HepG2 (cell line): ENCODE data around the gene TIMM23. TPM values are rescaled to one million over a fixed set of nuclear protein-coding genes. Genes with fewer than 3 reads are reported as not detected.

ENCODE experiments used
- ARID5B ChIP-seq: IDR thresholded peaks from 2 replicates; pipeline ENCODE4 v1.4.0; 2020; ENCODE audit warnings: mild to moderate bottlenecking, missing genetic modification reagents
- KMT2A ChIP-seq: sonication (generic); formaldehyde crosslinking; IDR thresholded peaks from 2 replicates; pipeline ENCODE4 v1.4.0; 2020; ENCODE audit warnings: missing genetic modification reagents
- MYNN ChIP-seq: sonication (generic); formaldehyde crosslinking; IDR thresholded peaks from 2 replicates; pipeline ENCODE4 v1.4.0; 2020; ENCODE audit warnings: mild to moderate bottlenecking, low read depth, missing genetic modification reagents
- NCOA1 ChIP-seq: sonication (generic); formaldehyde crosslinking; IDR thresholded peaks from 2 replicates; pipeline ENCODE4 v1.9.0; 2021; ENCODE audit warnings: missing genetic modification reagents
- PAX8 ChIP-seq: sonication (generic); formaldehyde crosslinking; IDR thresholded peaks from 2 replicates; pipeline ENCODE4 v1.8.0; 2022; ENCODE audit warnings: mild to moderate bottlenecking, missing genetic modification reagents, borderline replicate concordance
- STAT6 ChIP-seq: sonication (generic); formaldehyde crosslinking; IDR thresholded peaks from 2 replicates; pipeline ENCODE4 v1.4.0; 2020; ENCODE audit warnings: missing genetic modification reagents, mild to moderate bottlenecking, borderline replicate concordance
- TAF15 ChIP-seq: fragments of 200-400 bp; formaldehyde crosslinking; IDR thresholded peaks from one replicate; pipeline ENCODE4 v1.6.1; 2018; ENCODE audit warnings: mild to moderate bottlenecking, low read depth, low read length; ENCODE audit not compliant: poor library complexity, severe bottlenecking
- ZC3H13 ChIP-seq: sonication (generic); formaldehyde crosslinking; IDR thresholded peaks from 2 replicates; pipeline ENCODE4 v1.8.1; 2023; ENCODE audit warnings: mild to moderate bottlenecking, missing genetic modification reagents, moderate library complexity
- ZFP90 ChIP-seq: sonication (generic); formaldehyde crosslinking; IDR thresholded peaks from 2 replicates; pipeline ENCODE4 v1.8.0; 2022; ENCODE audit warnings: missing genetic modification reagents, mild to moderate bottlenecking, inconsistent platforms, borderline replicate concordance
- ZNF142 ChIP-seq: sonication (generic); formaldehyde crosslinking; IDR thresholded peaks from 2 replicates; pipeline ENCODE4 v1.4.0; 2020; ENCODE audit warnings: missing genetic modification reagents
- ZNF205 ChIP-seq: IDR thresholded peaks from 2 replicates; pipeline ENCODE4 v1.6.1; 2018; ENCODE audit warnings: missing biosample characterization, missing genetic modification reagents
- ZNF230 ChIP-seq: sonication (generic); formaldehyde crosslinking; IDR thresholded peaks from 2 replicates; pipeline ENCODE4 v1.4.0; 2020; ENCODE audit warnings: mild to moderate bottlenecking, missing genetic modification reagents
- ZNF274 ChIP-seq: sonication (generic); formaldehyde crosslinking; IDR thresholded peaks from 2 replicates; pipeline ENCODE4 v1.5.1; 2020; ENCODE audit warnings: mild to moderate bottlenecking, missing genetic modification reagents
- ZNF557 ChIP-seq: sonication (generic); formaldehyde crosslinking; IDR thresholded peaks from 2 replicates; pipeline ENCODE4 v1.4.0; 2020; ENCODE audit warnings: missing genetic modification reagents
- ZNF563 ChIP-seq: sonication (generic); formaldehyde crosslinking; IDR thresholded peaks from 2 replicates; pipeline ENCODE4 v1.8.0; 2022; ENCODE audit warnings: mild to moderate bottlenecking, moderate library complexity, missing genetic modification reagents
- polyA plus RNA-seq, 8 experiments: library from polyadenylated mRNA; depleted of rRNA in 3 of 8; stranded (reverse) in 7 of 8; unstranded in 1 of 8; fragments of >200 nt; fragmentation: Illumina TruSeq in 4 of 8; extraction: Trizol in 4 of 8; gene quantifications; 2 replicates each; pipeline versions ENCODE4 v1.2.1 to v1.2.3, GENCODE V29; 2011 to 2016; ENCODE audit warnings: low read depth in 4 of 8, missing spikeins in 1 of 8, mixed read lengths in 1 of 8; ENCODE audit not compliant: insufficient read depth in 1 of 8
- total RNA-seq, 5 experiments: library from RNA; depleted of rRNA; stranded (reverse); fragments of >200 nt; fragmentation: Illumina TruSeq; extraction: Trizol; gene quantifications; 2 replicates each; pipeline ENCODE4 v1.2.3, GENCODE V29; 2016; ENCODE audit warnings: low read depth in 1 of 5
- TF ChIP-seq, protein P1 (sequence below): sonication (generic); formaldehyde crosslinking; IDR thresholded peaks from 2 replicates; pipeline ENCODE4 v1.8.1; 2023; ENCODE audit warnings: mild to moderate bottlenecking, missing genetic modification reagents, borderline replicate concordance

TIMM23 gene
- total and polyA plus RNA-seq, 2 of the 13 experiments (the other 11 are each of a cell fraction or from before 2014, with no cell fraction given) = 80.2 to 98.6 TPM

GRCh38 chr10:46052057-46052790 lies 79.9 kb downstream of the TIMM23 start (continued):
- TF ChIP-seq STAT6 (CRISPR knock-in tag) = peak; percentile 44
- no peak for TF ChIP-seq NCOA1 (CRISPR knock-in tag)
- TF ChIP-seq ZFP90 (CRISPR knock-in tag) = no peak
- TF ChIP-seq MYNN (CRISPR knock-in tag) = no peak
- TF ChIP-seq ARID5B (CRISPR knock-in tag) = peak; percentile 99
- peak; percentile 84 for TF ChIP-seq ZNF205
- TF ChIP-seq ZNF274 (CRISPR knock-in tag) = 0 out of 2 replicates have a peak, but pooled peaks have one; percentile 4
- no peak; the same call in 1 of the 2 replicates for TF ChIP-seq ZNF230
- TF ChIP-seq TAF15 = no peak
- no peak for TF ChIP-seq ZC3H13 (CRISPR knock-in tag)
- TF ChIP-seq ZNF563 (CRISPR knock-in tag) = 0 out of 2 replicates have a peak, but pooled peaks have one; percentile 34
- TF ChIP-seq PAX8 = no peak
- no peak; the same call in 1 of the 2 replicates for TF ChIP-seq KMT2A (CRISPR knock-in tag)
- TF ChIP-seq, protein P1, sequence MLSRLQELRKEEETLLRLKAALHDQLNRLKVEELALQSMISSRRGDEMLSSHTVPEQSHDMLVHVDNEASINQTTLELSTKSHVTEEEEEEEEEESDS (CRISPR knock-in tag) = no peak
- no peak for TF ChIP-seq ZNF142
- peak; percentile 65; the same call in 1 of the 2 replicates for TF ChIP-seq ZNF557
